KMS-11 (cell line): Measurements from ENCODE around the gene NPIPB6.

ENCODE experiments used
- H2AFZ ChIP-seq: fragments of 200-600 bp; sonication (generic); 2 replicates; pipeline ENCODE4 v1.6.1; 2016; ENCODE audit warnings: antibody characterized with exemption, mixed run types, low read depth
- H3K27ac ChIP-seq: fragments of 200-600 bp; sonication (generic); 2 replicates; pipeline ENCODE4 v1.6.1; 2016; ENCODE audit warnings: mild to moderate bottlenecking, mixed run types
- H3K27me3 ChIP-seq: fragments of 200-600 bp; sonication (generic); 2 replicates; pipeline ENCODE4 v1.6.1; 2017; ENCODE audit warnings: mild to moderate bottlenecking, low read depth, mixed run types, moderate library complexity; ENCODE audit not compliant: insufficient read depth
- H3K36me3 ChIP-seq: fragments of 200-600 bp; sonication (generic); 2 replicates; pipeline ENCODE4 v1.6.1; 2017; ENCODE audit warnings: mild to moderate bottlenecking, mixed run types; ENCODE audit not compliant: insufficient read depth
- H3K4me1 ChIP-seq: fragments of 200-600 bp; sonication (generic); 2 replicates; pipeline ENCODE4 v1.6.1; 2016; ENCODE audit warnings: mild to moderate bottlenecking, low read depth, mixed run types; ENCODE audit not compliant: poor library complexity, severe bottlenecking
- H3K4me2 ChIP-seq: fragments of 200-600 bp; sonication (generic); 2 replicates; pipeline ENCODE4 v1.7.0; 2016; ENCODE audit warnings: mild to moderate bottlenecking, mixed run types
- H3K4me3 ChIP-seq: fragments of 200-600 bp; sonication (generic); IDR thresholded peaks from 2 replicates; pipeline ENCODE4 v1.6.1; 2017; ENCODE audit warnings: low read depth, low read length, mixed read lengths; ENCODE audit not compliant: insufficient read depth
- H3K79me2 ChIP-seq: fragments of 200-600 bp; sonication (generic); 2 replicates; pipeline ENCODE4 v1.6.1; 2016; ENCODE audit warnings: low read depth, mixed run types; ENCODE audit not compliant: insufficient read depth
- H3K9ac ChIP-seq: fragments of 200-600 bp; sonication (generic); 2 replicates; pipeline ENCODE4 v1.6.1; 2016; ENCODE audit warnings: mild to moderate bottlenecking, mixed run types
- H4K20me1 ChIP-seq: fragments of 200-600 bp; sonication (generic); 2 replicates; pipeline ENCODE4 v1.6.1; 2016; ENCODE audit warnings: mild to moderate bottlenecking, mixed run types; ENCODE audit not compliant: insufficient read depth
- TF ChIP-seq, protein P1 (sequence below): fragments of 200-600 bp; sonication (generic); conservative IDR thresholded peaks from 2 replicates; pipeline ENCODE4 v1.6.1; 2017; ENCODE audit warnings: low read depth, mild to moderate bottlenecking, antibody characterized with exemption, low read length, moderate library complexity, mixed read lengths

The NPIPB6 gene

DNA sequence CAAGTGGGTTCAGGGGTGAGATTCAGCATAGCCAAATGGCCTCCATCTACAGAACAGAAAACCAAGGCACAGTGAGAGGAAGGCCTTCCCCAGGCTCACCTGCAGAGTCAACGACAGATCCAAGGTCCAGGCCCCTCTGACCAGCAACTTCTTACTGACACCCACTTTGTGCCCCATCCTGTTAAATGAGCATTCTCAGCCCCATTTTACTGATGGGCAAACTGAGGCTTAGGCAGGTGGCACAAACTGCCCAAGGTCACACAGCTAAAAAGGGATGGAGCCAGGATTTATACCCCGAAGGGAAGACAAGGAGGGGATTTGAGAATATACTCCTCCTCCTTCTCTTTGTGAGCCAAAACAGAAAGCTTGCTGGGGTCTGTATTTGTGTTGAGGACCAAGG is 61.7 kb downstream of the NPIPB6 start:
- Histone ChIP-seq H3K4me1 (no peaks in the 10 kb centered on the region), H3K9ac (no peak overlapping the region), H3K36me3 (no peaks in the 10 kb centered on the region), H3K79me2 (no peaks in the 10 kb centered on the region), H3K4me2 (no peak overlapping the region), H3K4me3 (no peak overlapping the region), H3K27me3 (peaks cover 81% of the 10 kb centered on the region), H3K27ac (no peak overlapping the region), H2AFZ (no peak overlapping the region), H4K20me1 (no peaks in the 10 kb centered on the region; the same call in 1 of the 2 replicates)
- TF ChIP-seq, protein P1, sequence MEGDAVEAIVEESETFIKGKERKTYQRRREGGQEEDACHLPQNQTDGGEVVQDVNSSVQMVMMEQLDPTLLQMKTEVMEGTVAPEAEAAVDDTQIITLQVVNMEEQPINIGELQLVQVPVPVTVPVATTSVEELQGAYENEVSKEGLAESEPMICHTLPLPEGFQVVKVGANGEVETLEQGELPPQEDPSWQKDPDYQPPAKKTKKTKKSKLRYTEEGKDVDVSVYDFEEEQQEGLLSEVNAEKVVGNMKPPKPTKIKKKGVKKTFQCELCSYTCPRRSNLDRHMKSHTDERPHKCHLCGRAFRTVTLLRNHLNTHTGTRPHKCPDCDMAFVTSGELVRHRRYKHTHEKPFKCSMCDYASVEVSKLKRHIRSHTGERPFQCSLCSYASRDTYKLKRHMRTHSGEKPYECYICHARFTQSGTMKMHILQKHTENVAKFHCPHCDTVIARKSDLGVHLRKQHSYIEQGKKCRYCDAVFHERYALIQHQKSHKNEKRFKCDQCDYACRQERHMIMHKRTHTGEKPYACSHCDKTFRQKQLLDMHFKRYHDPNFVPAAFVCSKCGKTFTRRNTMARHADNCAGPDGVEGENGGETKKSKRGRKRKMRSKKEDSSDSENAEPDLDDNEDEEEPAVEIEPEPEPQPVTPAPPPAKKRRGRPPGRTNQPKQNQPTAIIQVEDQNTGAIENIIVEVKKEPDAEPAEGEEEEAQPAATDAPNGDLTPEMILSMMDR, result no peak

DNA sequence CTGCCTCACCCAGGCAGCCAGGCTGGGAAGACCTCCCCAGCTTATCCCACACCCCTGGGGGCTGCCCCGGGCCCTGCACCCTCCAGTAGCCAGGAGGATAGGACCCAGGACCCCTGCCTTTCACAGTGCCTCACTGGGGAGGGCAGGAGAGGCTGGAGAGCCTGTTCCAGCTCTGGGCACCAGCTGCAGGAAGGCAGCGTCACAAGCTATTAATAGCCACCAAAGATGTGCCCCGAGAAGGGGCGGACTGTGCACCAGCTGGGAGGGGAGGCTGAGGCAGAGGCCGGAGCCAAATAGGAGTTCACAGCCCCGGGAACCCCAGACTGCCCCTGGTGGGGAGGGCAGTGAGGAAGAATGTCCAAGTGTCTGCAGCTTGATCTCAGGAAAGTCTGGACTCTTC is 62.2 kb downstream of the NPIPB6 start:
- H3K4me3 ChIP-seq, result no peak overlapping the region
- H3K27me3 ChIP-seq, result peaks cover 80% of the 10 kb centered on the region
- TF ChIP-seq, protein P1, result no peak
- H2AFZ ChIP-seq, result no peak overlapping the region
- H3K79me2 ChIP-seq, result no peaks in the 10 kb centered on the region
- H3K4me1 ChIP-seq, result no peaks in the 10 kb centered on the region
- H3K9ac ChIP-seq, result no peak overlapping the region
- no peak overlapping the region for H3K4me2 ChIP-seq
- no peak overlapping the region for H3K27ac ChIP-seq
- H3K36me3 ChIP-seq, result no peaks in the 10 kb centered on the region
- no peaks in the 10 kb centered on the region; the same call in 1 of the 2 replicates for H4K20me1 ChIP-seq

DNA sequence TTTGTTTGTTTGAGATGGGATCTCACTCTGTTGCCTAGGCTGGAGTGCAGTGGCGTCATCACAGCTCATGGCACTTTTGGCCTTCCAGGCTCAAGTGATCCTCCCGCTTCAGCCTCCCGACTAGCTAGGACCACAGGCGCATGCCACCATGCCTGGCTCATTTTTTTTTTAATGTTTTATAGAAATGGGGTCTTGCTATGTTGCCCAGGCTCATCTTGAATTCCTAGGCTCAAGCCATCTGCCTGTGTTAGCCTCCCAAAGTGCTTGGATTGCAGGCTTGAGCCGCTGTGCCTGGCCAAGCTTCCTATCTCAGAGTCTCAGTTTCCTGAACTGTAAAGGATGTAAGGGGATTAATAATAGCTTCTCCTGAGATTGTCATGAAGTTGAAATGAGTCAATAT is 63.0 kb downstream of the NPIPB6 start:
- H3K27me3 ChIP-seq, result peaks cover 77% of the 10 kb centered on the region
- H3K27ac ChIP-seq, result no peak overlapping the region
- H2AFZ ChIP-seq, result no peak overlapping the region
- H4K20me1 ChIP-seq, result no peaks in the 10 kb centered on the region; the same call in 1 of the 2 replicates
- no peak overlapping the region for H3K9ac ChIP-seq
- H3K4me2 ChIP-seq, result no peak overlapping the region
- TF ChIP-seq, protein P1, result no peak
- no peak overlapping the region for H3K4me3 ChIP-seq
- no peaks in the 10 kb centered on the region for H3K79me2 ChIP-seq
- H3K36me3 ChIP-seq, result no peaks in the 10 kb centered on the region
- no peaks in the 10 kb centered on the region for H3K4me1 ChIP-seq

DNA sequence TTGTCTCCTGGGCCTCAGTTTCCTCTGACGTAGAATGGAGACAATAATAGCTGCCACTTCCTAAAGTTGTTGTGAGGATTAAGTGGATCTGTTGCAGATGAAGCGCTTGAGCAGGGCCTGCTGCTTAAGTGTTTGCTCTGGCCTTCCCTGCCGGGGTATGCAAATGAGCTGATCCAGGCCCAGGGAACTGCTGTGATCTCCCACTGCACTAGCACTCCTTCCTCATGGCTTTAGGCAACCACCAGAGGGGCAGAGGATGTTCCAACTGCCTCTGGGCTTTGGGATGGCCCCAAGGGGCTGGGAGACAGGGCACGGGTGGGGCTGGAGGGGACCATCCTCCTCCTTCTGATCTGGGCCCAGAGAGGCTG is 64.8 kb downstream of the NPIPB6 start:
- TF ChIP-seq, protein P1, result no peak
- H4K20me1 ChIP-seq, result no peaks in the 10 kb centered on the region; the same call in 1 of the 2 replicates
- no peaks in the 10 kb centered on the region for H3K36me3 ChIP-seq
- H2AFZ ChIP-seq, result no peak overlapping the region
- H3K4me3 ChIP-seq, result no peak overlapping the region
- no peaks in the 10 kb centered on the region for H3K79me2 ChIP-seq
- peaks cover 81% of the 10 kb centered on the region for H3K27me3 ChIP-seq
- H3K4me2 ChIP-seq, result no peak overlapping the region
- no peak overlapping the region for H3K27ac ChIP-seq
- H3K4me1 ChIP-seq, result no peaks in the 10 kb centered on the region
- H3K9ac ChIP-seq, result no peak overlapping the region
